ENCODE measurements around the gene UACA.

UACA gene

GRCh38 chr15:70781236-70781635 is 17.9 kb upstream of the UACA start:
- DNase-seq: no peak

GRCh38 chr15:70778258-70779076 is 15.1 kb upstream of the UACA start:
- DNase-seq: no peak

GRCh38 chr15:70777170-70777926 is 14.0 kb upstream of the UACA start:
- DNase-seq: no peak

- no peak for DNase-seq
These were observed 11.8 kb upstream of the UACA start for GRCh38 chr15:70775160-70775559.

GRCh38 chr15:70772402-70772801 is 9.0 kb upstream of the UACA start:
- DNase-seq: no peak

GRCh38 chr15:70770863-70771262 is 7.5 kb upstream of the UACA start:
- no peak for DNase-seq

GRCh38 chr15:70768257-70768883 is 5.0 kb upstream of the UACA start:
- DNase-seq: no peak

GRCh38 chr15:70767667-70768066 is 4.3 kb upstream of the UACA start:
- DNase-seq: no peak

- no peak for DNase-seq
These were observed 3.2 kb upstream of the UACA start for GRCh38 chr15:70766597-70766996.

- no peak for DNase-seq
These were observed 2.3 kb upstream of the UACA start for GRCh38 chr15:70765504-70766281.

GRCh38 chr15:70763950-70764730 is 782 bp upstream of the UACA start:
- DNase-seq: no peak

- no peak for DNase-seq
These were observed 764 bp downstream of the UACA start for GRCh38 chr15:70762469-70763119.

GRCh38 chr15:70761931-70762468 is 1.4 kb downstream of the UACA start:
- DNase-seq: no peak

- DNase-seq: no peak
These were observed 2.3 kb downstream of the UACA start for GRCh38 chr15:70761046-70761445.

GRCh38 chr15:70758790-70759462 is 4.4 kb downstream of the UACA start:
- no peak for DNase-seq

- no peak for DNase-seq
These were observed 5.7 kb downstream of the UACA start for GRCh38 chr15:70757627-70758026.

GRCh38 chr15:70754862-70755261 is 8.5 kb downstream of the UACA start:
- DNase-seq: no peak

GRCh38 chr15:70753101-70753829 is 10.1 kb downstream of the UACA start:
- no peak for DNase-seq

- no peak for DNase-seq
These were observed 11.1 kb downstream of the UACA start for GRCh38 chr15:70752193-70752635.

Measured in NCI-H1930 (cell line).